Upper lobe of left lung (tissue), 6 donors: ENCODE results near the gene EXOC6. TPM values are rescaled to one million over a fixed set of nuclear protein-coding genes. Genes with fewer than 3 reads are reported as not detected.

Source experiments
- ATAC-seq, 2 donors: fragments of 200-7000 bp; cut with Tn5 transposase; one replicate each; pipeline ENCODE4 v1.9.1; 2022; ENCODE audit warnings: mild to moderate bottlenecking in 2 of 2, moderate library complexity in 2 of 2; ENCODE audit not compliant: low FRiP score in 2 of 2
- DNase-seq, 2 donors: peaks; one replicate each; pipeline ENCODE4 v3.0.0-alpha.2; 2019 to 2020
- H3K27ac ChIP-seq, 4 donors: fragments of 200-600 bp; sonication (generic); one replicate each; pipeline ENCODE4 v1.5.1; 2016 to 2019
- H3K27me3 ChIP-seq, 4 donors: fragments of 200-600 bp; sonication (generic); one replicate each; pipeline ENCODE4 v1.5.1; 2017 to 2019
- H3K36me3 ChIP-seq, 4 donors: fragments of 200-600 bp; sonication (generic); one replicate each; pipeline ENCODE4 v1.5.1; 2016 to 2019
- H3K4me1 ChIP-seq, 4 donors: fragments of 200-600 bp; sonication (generic); one replicate each; pipeline ENCODE4 v1.5.1; 2018 to 2019
- H3K4me3 ChIP-seq, 4 donors: fragments of 200-600 bp; sonication (generic); one replicate each; pipeline ENCODE4 v1.5.1; 2017 to 2019; ENCODE audit warnings: mild to moderate bottlenecking in 2 of 4, moderate library complexity in 1 of 4
- H3K9me3 ChIP-seq, 4 donors: fragments of 200-600 bp; sonication (generic); one replicate each; pipeline ENCODE4 v1.5.1; 2018 to 2019
- EP300 ChIP-seq, 4 donors: sonication (generic); formaldehyde crosslinking; IDR thresholded peaks; one replicate each; pipeline ENCODE4 v1.5.1; 2017; ENCODE audit warnings: antibody characterized with exemption in 4 of 4, control low read depth in 2 of 4
- POLR2A ChIP-seq, 4 donors: fragments of 450-650 bp; IDR thresholded peaks; one replicate each; pipeline ENCODE4 v1.5.1; 2016 to 2017; ENCODE audit warnings: antibody characterized with exemption in 4 of 4, mild to moderate bottlenecking in 2 of 4
- POLR2AphosphoS5 ChIP-seq, 2 donors: sonication (generic); formaldehyde crosslinking; IDR thresholded peaks; one replicate each; pipeline ENCODE4 v1.5.1; 2017; ENCODE audit warnings: antibody characterized with exemption in 2 of 2
- WGBS, 2 donors: methylation state at CpG; one replicate each; pipeline ENCODE4 v1.1.5; 2017 to 2018; 5-methylcytosine and 5-hydroxymethylcytosine counted together
- total RNA-seq, 6 donors: library from RNA; depleted of rRNA in 4 of 6; stranded (reverse); fragments of >200 nt in 4 of 6; gene quantifications; one replicate each; pipeline versions ENCODE4 v1.1.0 to v1.2.1, GENCODE V29; 2016 to 2021
- TF ChIP-seq, protein P1 (sequence below), 6 experiments: fragments of 450-650 bp in 4 of 6; fragments of 200-600 bp in 2 of 6; sonication (generic) in 2 of 6; IDR thresholded peaks; one replicate each; pipeline ENCODE4 v1.5.1; 2016 to 2019; ENCODE audit warnings: antibody characterized with exemption in 6 of 6
- donor health status: DM: no; HTN: no; CAD: no; lungs with moderate emphysema.
- donor health status: DM: no; HTN: yes; CAD: no; lungs with severe emphysema.

EXOC6 gene
- total RNA-seq, 6 donors from 2014 or later, result 7.1 to 27.3 (median 20.1) TPM

DNA sequence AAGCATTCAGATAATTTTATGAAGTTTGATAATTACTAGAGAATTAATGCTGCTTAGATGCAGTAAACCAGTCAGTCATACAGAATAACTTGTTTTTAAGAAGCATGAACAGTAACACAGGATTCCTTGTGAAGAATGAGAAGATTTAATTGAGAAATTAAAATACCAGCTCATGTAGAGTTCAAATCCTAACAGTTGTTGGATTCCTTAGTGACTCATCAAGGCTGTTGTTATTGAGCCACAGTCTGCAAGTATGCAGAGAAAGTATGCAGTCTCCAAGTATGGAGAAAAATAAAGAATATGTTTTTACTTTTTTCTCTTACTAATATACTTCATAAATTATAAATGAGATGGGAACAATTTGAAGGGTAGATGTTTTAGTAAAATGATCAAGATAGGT lies 182.1 kb downstream of the EXOC6 start:
- TF ChIP-seq, protein P1, sequence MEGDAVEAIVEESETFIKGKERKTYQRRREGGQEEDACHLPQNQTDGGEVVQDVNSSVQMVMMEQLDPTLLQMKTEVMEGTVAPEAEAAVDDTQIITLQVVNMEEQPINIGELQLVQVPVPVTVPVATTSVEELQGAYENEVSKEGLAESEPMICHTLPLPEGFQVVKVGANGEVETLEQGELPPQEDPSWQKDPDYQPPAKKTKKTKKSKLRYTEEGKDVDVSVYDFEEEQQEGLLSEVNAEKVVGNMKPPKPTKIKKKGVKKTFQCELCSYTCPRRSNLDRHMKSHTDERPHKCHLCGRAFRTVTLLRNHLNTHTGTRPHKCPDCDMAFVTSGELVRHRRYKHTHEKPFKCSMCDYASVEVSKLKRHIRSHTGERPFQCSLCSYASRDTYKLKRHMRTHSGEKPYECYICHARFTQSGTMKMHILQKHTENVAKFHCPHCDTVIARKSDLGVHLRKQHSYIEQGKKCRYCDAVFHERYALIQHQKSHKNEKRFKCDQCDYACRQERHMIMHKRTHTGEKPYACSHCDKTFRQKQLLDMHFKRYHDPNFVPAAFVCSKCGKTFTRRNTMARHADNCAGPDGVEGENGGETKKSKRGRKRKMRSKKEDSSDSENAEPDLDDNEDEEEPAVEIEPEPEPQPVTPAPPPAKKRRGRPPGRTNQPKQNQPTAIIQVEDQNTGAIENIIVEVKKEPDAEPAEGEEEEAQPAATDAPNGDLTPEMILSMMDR (IDR thresholded peaks at IDR 0.05), result no peak
- no peak for TF ChIP-seq POLR2A (IDR thresholded peaks at IDR 0.05)
- no peak for TF ChIP-seq EP300 (IDR thresholded peaks at IDR 0.05)
- no peak for TF ChIP-seq POLR2AphosphoS5 (IDR thresholded peaks at IDR 0.05)
- Histone ChIP-seq H3K27ac (no peak overlapping the region), H3K9me3 (no peaks in the 10 kb centered on the region), H3K27me3 (no peaks in the 10 kb centered on the region), H3K4me1 (no peaks in the 10 kb centered on the region), H3K4me3 (no peak overlapping the region), H3K36me3 (peaks cover 0 to 12% (median 0%) of the 10 kb centered on the region in 4 donors)
- no peak for DNase-seq
- no peak for ATAC-seq

DNA sequence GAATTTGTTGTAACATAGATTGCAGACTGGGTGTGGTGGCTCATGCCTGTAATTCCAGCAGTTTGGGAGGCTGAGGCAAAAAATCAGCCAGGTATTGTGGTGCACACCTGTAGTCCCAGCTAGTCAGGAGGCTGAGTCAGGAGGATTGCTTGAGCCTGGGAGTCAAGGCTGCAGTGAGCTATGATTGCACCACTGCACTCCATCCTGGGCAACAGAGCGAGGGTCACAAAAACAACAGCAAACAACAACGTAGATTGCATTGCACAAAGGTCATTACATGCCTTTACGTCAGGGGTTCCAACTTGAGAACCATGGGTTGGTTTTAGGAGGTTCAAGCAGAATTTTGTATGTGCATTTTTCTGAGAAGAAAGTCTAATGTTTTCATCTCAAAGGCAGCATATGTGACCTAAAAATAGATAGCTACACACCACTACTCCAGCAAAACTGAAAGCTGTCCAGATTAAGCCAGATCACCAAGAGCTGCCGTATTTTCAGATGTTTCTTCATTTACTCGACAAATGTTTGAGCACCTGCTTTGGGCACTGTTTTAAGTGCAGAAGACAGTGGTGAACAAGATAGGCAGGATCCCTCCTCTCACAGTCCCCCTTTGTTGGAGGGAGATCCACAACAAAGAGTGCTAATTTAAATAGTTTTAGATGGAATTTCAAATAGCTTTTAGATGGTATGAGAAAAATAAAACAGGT lies 183.9 kb downstream of the EXOC6 start:
- Histone ChIP-seq H3K27me3 (no peaks in the 10 kb centered on the region), H3K9me3 (no peaks in the 10 kb centered on the region), H3K36me3 (peaks cover 0 to 6% (median 0%) of the 10 kb centered on the region in 4 donors), H3K4me3 (no peak overlapping the region), H3K27ac (no peak overlapping the region), H3K4me1 (no peaks in the 10 kb centered on the region)
- DNase-seq (no peak), ATAC-seq (no peak)
- TF ChIP-seq EP300 (IDR thresholded peaks at IDR 0.05) (no peak), POLR2A (IDR thresholded peaks at IDR 0.05) (no peak), POLR2AphosphoS5 (IDR thresholded peaks at IDR 0.05) (no peak)
- TF ChIP-seq, protein P1 (IDR thresholded peaks at IDR 0.05), result no peak
- 84 to 97% methylated on average over 5 of the region's 5 CpGs for WGBS, 2 donors

DNA sequence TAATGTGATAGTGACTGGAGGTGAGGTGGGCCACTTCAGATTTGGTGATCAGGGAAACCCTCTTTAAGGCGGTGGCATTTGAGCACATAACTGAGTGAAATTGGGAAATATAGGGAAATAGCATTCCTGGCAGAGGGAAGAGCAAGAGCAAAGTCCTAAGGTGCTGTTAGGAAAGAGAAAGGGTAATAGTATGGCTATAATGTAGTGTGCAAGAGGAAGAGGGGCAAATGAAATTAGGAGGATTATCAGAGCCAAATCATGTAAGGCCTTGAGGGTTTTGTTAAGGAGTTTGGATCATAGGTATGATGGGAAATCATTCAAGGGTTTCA lies 184.5 kb downstream of the EXOC6 start:
- Histone ChIP-seq H3K4me3 (no peak overlapping the region), H3K27ac (no peak overlapping the region)
- WGBS, 2 donors, result 81 to 83% methylated on average over 1 of the region's 1 CpG

DNA sequence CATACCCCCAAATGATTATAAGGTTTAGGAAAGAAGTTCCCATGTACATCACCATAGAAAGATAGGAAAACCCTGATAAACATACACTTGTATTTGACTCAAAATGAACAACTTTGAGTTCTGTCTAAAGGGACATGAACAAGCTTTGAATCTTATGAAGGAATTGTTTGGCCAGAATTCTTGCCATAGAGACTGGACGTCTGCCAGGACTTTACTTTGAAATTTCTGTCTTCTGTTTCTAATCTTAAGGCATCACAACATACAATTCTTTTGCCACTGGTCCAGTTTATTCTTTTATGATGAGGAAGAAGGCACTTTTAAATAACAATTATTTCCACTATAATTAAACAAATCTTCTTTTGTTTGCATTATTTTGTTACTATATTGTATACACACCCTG lies 186.1 kb downstream of the EXOC6 start:
- DNase-seq (no peak), ATAC-seq (no peak)
- TF ChIP-seq EP300 (IDR thresholded peaks at IDR 0.05), result no peak
- TF ChIP-seq POLR2A (IDR thresholded peaks at IDR 0.05), result no peak
- TF ChIP-seq POLR2AphosphoS5 (IDR thresholded peaks at IDR 0.05), result no peak
- TF ChIP-seq, protein P1 (IDR thresholded peaks at IDR 0.05), result no peak
- Histone ChIP-seq H3K9me3 (no peaks in the 10 kb centered on the region), H3K27me3 (no peaks in the 10 kb centered on the region), H3K4me3 (no peak overlapping the region), H3K36me3 (no peaks in the 10 kb centered on the region), H3K27ac (no peak overlapping the region), H3K4me1 (no peaks in the 10 kb centered on the region)
- WGBS, 2 donors, result 28 to 63% methylated on average over 1 of the region's 1 CpG

More for the DNA sequence above, 184.5 kb downstream of the EXOC6 start:
- Histone ChIP-seq H3K4me1 (no peaks in the 10 kb centered on the region), H3K9me3 (no peaks in the 10 kb centered on the region), H3K36me3 (peaks cover 0 to under 1% (median 0%) of the 10 kb centered on the region in 4 donors), H3K27me3 (no peaks in the 10 kb centered on the region)
- DNase-seq (no peak), ATAC-seq (no peak)
- TF ChIP-seq EP300 (IDR thresholded peaks at IDR 0.05), result no peak
- no peak for TF ChIP-seq POLR2AphosphoS5 (IDR thresholded peaks at IDR 0.05)
- TF ChIP-seq, protein P1 (IDR thresholded peaks at IDR 0.05), result no peak
- TF ChIP-seq POLR2A (IDR thresholded peaks at IDR 0.05), result no peak

DNA sequence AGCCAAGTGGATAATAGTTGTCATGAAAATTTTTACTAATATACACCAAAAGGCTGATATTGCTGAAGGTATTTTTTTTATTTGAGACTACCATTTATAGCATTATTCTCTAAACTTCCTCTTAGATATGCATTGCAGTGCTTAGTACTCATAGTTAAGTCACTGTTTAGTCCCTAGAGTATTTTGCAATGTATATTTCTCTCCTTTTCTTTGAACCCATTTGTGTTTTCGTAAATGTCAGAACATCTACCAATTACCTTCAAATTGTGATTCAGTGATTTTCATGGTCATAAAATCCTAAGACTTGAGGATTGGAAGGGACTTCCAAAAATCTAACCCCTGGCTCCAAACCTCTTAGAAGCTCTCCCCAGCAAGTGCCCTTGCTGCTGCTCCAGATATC lies 190.8 kb downstream of the EXOC6 start:
- ATAC-seq (no peak), DNase-seq (no peak)
- Histone ChIP-seq H3K27ac (no peak overlapping the region), H3K9me3 (no peaks in the 10 kb centered on the region), H3K4me1 (no peaks in the 10 kb centered on the region), H3K27me3 (no peaks in the 10 kb centered on the region), H3K36me3 (no peaks in the 10 kb centered on the region), H3K4me3 (no peak overlapping the region)
- 96 to 97% methylated on average over 1 of the region's 1 CpG for WGBS, 2 donors
- TF ChIP-seq, protein P1 (IDR thresholded peaks at IDR 0.05), result no peak
- TF ChIP-seq POLR2A (IDR thresholded peaks at IDR 0.05), result no peak
- TF ChIP-seq EP300 (IDR thresholded peaks at IDR 0.05), result no peak
- no peak for TF ChIP-seq POLR2AphosphoS5 (IDR thresholded peaks at IDR 0.05)
